GM23248 (cell line): ENCODE results near the gene RIN1. TPM values are rescaled to one million over a fixed set of nuclear protein-coding genes. Genes with fewer than 3 reads are reported as not detected.
A peak's percentile ranks its signal among the peaks of the same experiment; 100 is the strongest.

Experiments
- DNase-seq: peaks from one replicate; pipeline ENCODE4 v3.0.0-alpha.2; 2015
- H2AFZ ChIP-seq: fragments of 200-600 bp; sonication (generic); 2 replicates; pipeline ENCODE4 v1.6.1; 2016; ENCODE audit warnings: antibody characterized with exemption
- H3F3A ChIP-seq: fragments of 200-600 bp; sonication (generic); 2 replicates; pipeline ENCODE4 v1.6.1; 2016; ENCODE audit warnings: mild to moderate bottlenecking, antibody characterized with exemption, mixed run types; ENCODE audit not compliant: insufficient read depth
- H3K27ac ChIP-seq: fragments of 200-600 bp; sonication (generic); 2 replicates; pipeline ENCODE4 v1.5.1; 2016; ENCODE audit warnings: mild to moderate bottlenecking
- H3K27me3 ChIP-seq: fragments of 200-600 bp; sonication (generic); replicated peaks from 2 replicates; pipeline ENCODE4 v1.6.1; 2016; ENCODE audit warnings: mild to moderate bottlenecking; ENCODE audit not compliant: insufficient read depth
- H3K36me3 ChIP-seq: fragments of 200-600 bp; sonication (generic); 2 replicates; pipeline ENCODE4 v1.6.1; 2016; ENCODE audit warnings: low read depth, mild to moderate bottlenecking
- H3K4me1 ChIP-seq: fragments of 200-600 bp; sonication (generic); 2 replicates; pipeline ENCODE4 v1.6.1; 2016; ENCODE audit warnings: mild to moderate bottlenecking; ENCODE audit not compliant: insufficient read depth
- H3K4me2 ChIP-seq: fragments of 200-600 bp; sonication (generic); one replicate; pipeline ENCODE4 v1.6.1; 2016; ENCODE audit warnings: mild to moderate bottlenecking; ENCODE audit not compliant: unreplicated experiment
- H3K4me3 ChIP-seq: fragments of 200-600 bp; sonication (generic); 2 replicates; pipeline ENCODE4 v1.5.1; 2016; ENCODE audit warnings: mild to moderate bottlenecking
- H3K79me2 ChIP-seq: fragments of 200-600 bp; sonication (generic); 2 replicates; pipeline ENCODE4 v1.6.1; 2016; ENCODE audit warnings: mild to moderate bottlenecking; ENCODE audit not compliant: insufficient read depth
- H3K9ac ChIP-seq: fragments of 200-600 bp; sonication (generic); 2 replicates; pipeline ENCODE4 v1.6.1; 2016; ENCODE audit warnings: mild to moderate bottlenecking
- H3K9me2 ChIP-seq: fragments of 200-600 bp; sonication (generic); 2 replicates; pipeline ENCODE4 v1.6.1; 2016; ENCODE audit warnings: mixed run types, mild to moderate bottlenecking, moderate library complexity; ENCODE audit not compliant: insufficient read depth
- H3K9me3 ChIP-seq: fragments of 200-600 bp; sonication (generic); one replicate; pipeline ENCODE4 v1.6.1; 2017; ENCODE audit warnings: low read depth
- H4K20me1 ChIP-seq: fragments of 200-600 bp; sonication (generic); 2 replicates; pipeline ENCODE4 v1.6.0; 2016; ENCODE audit not compliant: insufficient read depth
- EZH2 ChIP-seq: fragments of 200-600 bp; sonication (generic); IDR thresholded peaks from 2 replicates; pipeline ENCODE4 v1.6.1; 2018; ENCODE audit warnings: antibody characterized with exemption, mild to moderate bottlenecking; ENCODE audit not compliant: insufficient read depth, poor library complexity, severe bottlenecking
- EZH2phosphoT487 ChIP-seq: fragments of 200-600 bp; sonication (generic); IDR thresholded peaks from 2 replicates; pipeline ENCODE4 v1.6.1; 2018; ENCODE audit warnings: antibody characterized with exemption, moderate library complexity, mild to moderate bottlenecking, low read depth; ENCODE audit not compliant: insufficient read depth
- WGBS, 2 experiments: methylation state at CpG; one replicate each; pipeline ENCODE4 v1.1.6; 2015 to 2017; ENCODE audit warnings: low lambda C conversion rate in 2 of 2, low coverage in 1 of 2; ENCODE audit errors: missing lambda C conversion rate in 2 of 2; 5-methylcytosine and 5-hydroxymethylcytosine counted together
- in situ Hi-C: fragments of 300-500 bp; cut with MboI; formaldehyde crosslinking; loops from 2 replicates; pipeline ENCODE4 v1.15.0; 2020
- polyA plus RNA-seq: library from polyadenylated mRNA; unstranded; fragments of >200 nt; fragmentation: Nextera tagmentation; extraction: Ambion mirVana; gene quantifications from 2 replicates; pipeline ENCODE4 v1.2.1, GENCODE V29; 2016
- total RNA-seq: library from RNA; depleted of rRNA; stranded (reverse); fragments of >200 nt; shearing (Covaris generic); gene quantifications from 2 replicates; pipeline ENCODE4 v1.2.3, GENCODE V29; 2014

Gene RIN1
- total and polyA plus RNA-seq, 2 experiments from 2014 or later: 16.8 to 44.0 TPM

- Histone ChIP-seq H3K4me1 (peaks cover 23% of the 10 kb centered on the region), H3K27me3 (no peaks in the 10 kb centered on the region), H3F3A (peaks cover 13% of the 10 kb centered on the region), H4K20me1 (no peaks in the 10 kb centered on the region), H3K9me3 (no peaks in the 10 kb centered on the region), H3K9ac (peak overlapping the region; percentile 94), H3K4me2 (peak overlapping the region; percentile 97), H3K27ac (peak overlapping the region; percentile 94), H2AFZ (no peak overlapping the region), H3K79me2 (peaks cover 32% of the 10 kb centered on the region), H3K9me2 (no peaks in the 10 kb centered on the region), H3K4me3 (peak overlapping the region; percentile 87), H3K36me3 (no peaks in the 10 kb centered on the region)
- WGBS, 2 experiments: 1 to 2% methylated on average over 31 to 50 of the region's 52 CpGs
- DNase-seq: peak; percentile 63
- in situ Hi-C loops: no loop called here
- TF ChIP-seq EZH2: no peak
- no peak for TF ChIP-seq EZH2phosphoT487
Observed at GRCh38 chr11:66315921-66316811, 20.1 kb downstream of the RIN1 start.

DNA sequence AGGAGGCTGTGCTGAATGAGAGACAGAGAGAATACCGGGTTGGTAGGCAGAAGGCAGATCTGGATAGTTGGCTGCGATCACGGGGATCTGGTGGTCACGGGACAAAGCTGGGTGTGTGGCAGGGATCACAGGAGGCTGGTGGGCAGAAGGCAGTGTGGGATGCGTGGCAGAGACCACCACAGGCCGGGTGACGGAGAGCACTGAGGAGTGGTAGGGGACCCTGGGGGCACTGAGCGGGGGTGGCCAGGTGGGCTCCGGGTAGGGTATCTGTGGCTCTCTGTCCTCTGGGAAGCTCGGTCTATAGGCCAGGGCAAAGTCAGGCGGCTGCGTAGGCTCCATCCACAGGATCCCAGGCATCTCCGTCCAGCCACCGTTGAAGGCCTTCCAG, 20.7 kb downstream of the RIN1 start:
- Histone ChIP-seq H3K9me3 (no peaks in the 10 kb centered on the region), H3K79me2 (peaks cover 32% of the 10 kb centered on the region), H3K4me2 (peak overlapping the region; percentile 97), H3K27me3 (no peaks in the 10 kb centered on the region), H3K27ac (peak overlapping the region; percentile 94), H3K4me1 (peaks cover 23% of the 10 kb centered on the region), H3K36me3 (no peaks in the 10 kb centered on the region), H3F3A (peaks cover 20% of the 10 kb centered on the region), H3K9ac (peak overlapping the region; percentile 94), H3K4me3 (peak overlapping the region; percentile 87), H2AFZ (no peak overlapping the region), H4K20me1 (no peaks in the 10 kb centered on the region), H3K9me2 (no peaks in the 10 kb centered on the region)
- DNase-seq: peak; percentile 64
- in situ Hi-C loops: no loop called here
- TF ChIP-seq EZH2 (no peak), EZH2phosphoT487 (no peak)
- WGBS, 2 experiments: 6 to 9% methylated on average over 12 to 13 of the region's 14 CpGs

DNA sequence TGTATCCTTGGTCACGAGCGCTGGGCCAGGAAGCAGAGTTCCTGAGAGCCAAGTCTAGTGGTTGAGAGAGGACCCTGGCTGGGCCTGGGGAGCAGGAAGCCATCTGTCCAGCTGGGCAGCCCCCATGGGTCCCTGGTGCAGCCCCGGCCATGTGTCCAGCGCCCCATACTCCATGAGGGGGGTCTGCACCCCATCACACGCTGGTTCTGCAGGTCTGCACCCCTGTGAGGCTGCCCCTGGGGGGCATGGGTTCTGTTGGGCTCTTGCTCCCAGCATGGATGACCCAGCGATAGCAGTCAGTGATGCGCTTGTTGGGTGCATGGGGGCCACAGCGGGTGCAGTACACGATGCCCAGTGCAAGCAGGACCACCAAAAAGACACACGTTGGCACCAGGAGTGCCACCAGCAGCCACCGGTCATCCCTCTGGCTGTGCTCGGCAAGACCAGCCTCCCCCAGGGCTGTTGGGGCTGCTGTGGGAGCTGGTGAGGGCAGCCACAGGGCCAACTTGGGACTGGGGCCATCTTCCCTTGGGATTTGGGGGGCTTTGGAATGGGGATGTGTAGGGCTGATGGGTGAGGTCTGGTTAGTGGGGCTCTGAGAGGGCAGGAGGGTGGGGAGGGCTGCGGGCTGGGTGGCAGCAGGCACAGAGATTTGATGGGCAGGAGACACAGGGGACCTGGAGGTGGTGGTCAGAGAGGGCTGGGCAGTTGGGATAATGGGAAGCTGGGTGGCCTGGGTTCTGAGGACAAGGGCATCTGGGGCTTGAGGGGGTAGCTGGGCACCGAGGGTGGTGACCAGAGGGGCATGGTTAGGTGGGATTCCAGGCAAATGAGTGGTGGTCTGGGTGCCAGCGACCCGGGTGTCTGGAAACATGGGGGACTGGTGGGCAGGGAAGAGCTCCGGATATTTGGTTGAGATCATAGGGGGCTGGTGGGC, 21.4 kb downstream of the RIN1 start:
- Histone ChIP-seq H3K4me2 (peak overlapping the region; percentile 97), H3K9me2 (no peaks in the 10 kb centered on the region), H3K79me2 (peaks cover 32% of the 10 kb centered on the region), H3K4me3 (peak overlapping the region; percentile 87), H3K27ac (peak overlapping the region; percentile 94), H3K4me1 (peaks cover 23% of the 10 kb centered on the region), H3F3A (peaks cover 22% of the 10 kb centered on the region), H3K9ac (peak overlapping the region; percentile 94), H3K9me3 (no peaks in the 10 kb centered on the region), H3K36me3 (no peaks in the 10 kb centered on the region), H3K27me3 (no peaks in the 10 kb centered on the region), H4K20me1 (no peaks in the 10 kb centered on the region), H2AFZ (no peak overlapping the region)
- TF ChIP-seq EZH2: no peak
- no peak for TF ChIP-seq EZH2phosphoT487
- in situ Hi-C loops: no loop called here
- peak; percentile 26 for DNase-seq
- 6 to 8% methylated on average over 17 of the region's 17 CpGs for WGBS, 2 experiments

- Histone ChIP-seq H3K4me1 (peaks cover 21% of the 10 kb centered on the region), H3K36me3 (no peaks in the 10 kb centered on the region), H3K9me3 (no peaks in the 10 kb centered on the region), H3K27me3 (no peaks in the 10 kb centered on the region), H3K9me2 (no peaks in the 10 kb centered on the region), H3K27ac (peak overlapping the region; percentile 94), H3K9ac (peak overlapping the region; percentile 94), H3K79me2 (peaks cover 32% of the 10 kb centered on the region), H2AFZ (no peak overlapping the region), H3F3A (peaks cover 21% of the 10 kb centered on the region), H4K20me1 (no peaks in the 10 kb centered on the region), H3K4me2 (peak overlapping the region; percentile 97), H3K4me3 (peak overlapping the region; percentile 87)
- in situ Hi-C loops: no loop called here
- peak; percentile 31 for DNase-seq
- 0% methylated on average over 1 of the region's 1 CpG for WGBS, 2 experiments
- no peak for TF ChIP-seq EZH2
- TF ChIP-seq EZH2phosphoT487: no peak
Observed at GRCh38 chr11:66314186-66314501, 22.1 kb downstream of the RIN1 start.
